ENCODE results near the gene SEMA3B. TPM values are rescaled to one million over a fixed set of nuclear protein-coding genes. Genes with fewer than 3 reads are reported as not detected.
"Not testable (repeated sequence)": the region's sequence is repeated elsewhere in the genome, so short reads cannot be mapped to it uniquely, and the experiment has no call there.

SEMA3B gene
- total RNA-seq, 2 donors from 2014 or later = 1.2 to 2.3 TPM

DNA sequence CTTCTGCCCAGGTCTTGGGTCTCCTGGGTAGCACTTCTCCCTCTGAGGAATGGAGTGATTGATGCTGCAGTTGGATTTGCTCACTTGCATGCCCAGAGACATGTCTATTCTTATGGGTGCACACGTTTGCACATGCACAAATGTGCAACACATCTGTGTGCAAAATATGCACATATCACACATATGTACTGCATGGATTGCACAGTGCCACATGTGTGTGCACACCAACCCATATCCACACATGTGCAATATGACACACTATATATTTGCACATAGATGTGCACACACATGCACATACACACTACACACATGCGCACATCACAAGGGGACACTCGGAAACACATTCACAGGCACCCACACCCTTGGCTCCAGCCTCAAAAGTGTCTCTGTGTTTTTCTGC is 671 bp upstream of the SEMA3B start:
- Mint-ChIP-seq H3K27me3 (peaks cover 3% of the 10 kb centered on the region), H3K4me3 (no peak overlapping the region), H3K4me1 (peaks cover 4% of the 10 kb centered on the region), H3K36me3 (ENCODE audit: low read depth) (no peaks in the 10 kb centered on the region), H3K27ac (no peak overlapping the region), H3K9me3 (no peaks in the 10 kb centered on the region)
- ATAC-seq (replicated peaks) = no peak

DNA sequence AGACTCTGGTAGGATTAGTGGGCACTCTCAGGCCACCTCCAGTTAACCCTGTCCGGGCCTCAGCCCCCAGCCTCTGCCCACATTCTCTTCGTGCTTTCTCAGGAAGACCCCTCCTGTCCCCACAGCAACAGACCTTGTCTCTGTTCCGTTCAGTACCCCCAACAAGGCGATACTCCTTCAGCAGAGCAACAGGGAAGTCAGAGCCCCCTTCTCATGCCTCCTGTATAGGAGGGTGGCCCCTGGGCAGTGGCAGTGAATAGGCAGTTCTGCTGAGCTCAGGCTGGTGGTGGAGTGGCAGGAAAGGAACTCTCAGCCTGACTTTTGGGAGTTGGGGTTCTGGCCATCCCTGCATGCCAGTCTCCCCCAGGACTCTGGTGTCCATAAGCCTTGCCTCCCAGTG is 513 bp downstream of the SEMA3B start:
- H3K27ac Mint-ChIP-seq = no peak overlapping the region
- H3K4me3 Mint-ChIP-seq = no peak overlapping the region
- no peak for ATAC-seq (replicated peaks)
- H3K4me1 Mint-ChIP-seq = peaks cover 8% of the 10 kb centered on the region
- peaks cover 9% of the 10 kb centered on the region for H3K27me3 Mint-ChIP-seq
- no peaks in the 10 kb centered on the region for H3K36me3 Mint-ChIP-seq (ENCODE audit: low read depth)
- no peaks in the 10 kb centered on the region for H3K9me3 Mint-ChIP-seq

GRCh38 chr3:50269977-50270413 is 1.0 kb downstream of the SEMA3B start:
- H3K27me3 Mint-ChIP-seq = peaks cover 12% of the 10 kb centered on the region
- no peak overlapping the region for H3K4me3 Mint-ChIP-seq
- peaks cover 9% of the 10 kb centered on the region for H3K4me1 Mint-ChIP-seq
- no peak for ATAC-seq (replicated peaks)
- H3K9me3 Mint-ChIP-seq = no peaks in the 10 kb centered on the region
- H3K36me3 Mint-ChIP-seq (ENCODE audit: low read depth) = no peaks in the 10 kb centered on the region
- no peak overlapping the region for H3K27ac Mint-ChIP-seq

DNA sequence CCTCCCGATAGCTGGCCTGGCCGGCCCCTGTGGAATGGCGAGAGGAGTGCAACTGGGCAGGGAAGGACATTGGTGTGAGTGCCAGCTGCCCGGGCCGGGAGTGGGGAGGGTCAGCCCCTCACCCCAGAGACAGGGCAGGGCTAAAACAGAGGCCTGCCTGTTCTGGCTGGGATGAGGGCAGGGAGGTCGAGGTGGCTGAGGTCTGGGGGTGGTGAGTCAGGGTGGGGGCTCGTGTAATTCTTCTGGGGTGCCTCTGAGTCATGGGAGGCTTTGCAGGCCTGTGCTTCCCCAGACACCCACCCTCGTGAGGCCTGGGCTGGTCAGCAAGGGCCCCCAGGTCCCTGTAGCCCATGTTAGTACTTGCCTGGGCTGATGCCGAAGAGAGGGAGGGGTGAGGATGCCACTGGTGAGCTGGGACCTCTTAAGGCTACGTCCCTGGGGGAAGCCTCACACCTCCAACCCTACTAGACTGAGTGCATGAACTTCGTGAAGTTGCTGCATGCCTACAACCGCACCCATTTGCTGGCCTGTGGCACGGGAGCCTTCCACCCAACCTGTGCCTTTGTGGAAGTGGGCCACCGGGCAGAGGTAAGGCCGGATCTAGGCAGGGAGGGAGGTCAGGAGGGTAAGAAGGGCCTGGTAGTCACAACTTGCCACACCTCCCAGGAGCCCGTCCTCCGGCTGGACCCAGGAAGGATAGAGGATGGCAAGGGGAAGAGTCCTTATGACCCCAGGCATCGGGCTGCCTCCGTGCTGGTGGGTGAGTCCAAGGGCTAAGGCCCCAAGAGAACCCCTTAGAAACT is 1.7 kb downstream of the SEMA3B start:
- ATAC-seq (replicated peaks) = no peak
- H3K4me1 Mint-ChIP-seq = peaks cover 9% of the 10 kb centered on the region
- H3K27me3 Mint-ChIP-seq = peaks cover 17% of the 10 kb centered on the region
- H3K9me3 Mint-ChIP-seq = no peaks in the 10 kb centered on the region
- H3K36me3 Mint-ChIP-seq (ENCODE audit: low read depth) = no peaks in the 10 kb centered on the region
- H3K4me3 Mint-ChIP-seq = no peak overlapping the region
- H3K27ac Mint-ChIP-seq = no peak overlapping the region

DNA sequence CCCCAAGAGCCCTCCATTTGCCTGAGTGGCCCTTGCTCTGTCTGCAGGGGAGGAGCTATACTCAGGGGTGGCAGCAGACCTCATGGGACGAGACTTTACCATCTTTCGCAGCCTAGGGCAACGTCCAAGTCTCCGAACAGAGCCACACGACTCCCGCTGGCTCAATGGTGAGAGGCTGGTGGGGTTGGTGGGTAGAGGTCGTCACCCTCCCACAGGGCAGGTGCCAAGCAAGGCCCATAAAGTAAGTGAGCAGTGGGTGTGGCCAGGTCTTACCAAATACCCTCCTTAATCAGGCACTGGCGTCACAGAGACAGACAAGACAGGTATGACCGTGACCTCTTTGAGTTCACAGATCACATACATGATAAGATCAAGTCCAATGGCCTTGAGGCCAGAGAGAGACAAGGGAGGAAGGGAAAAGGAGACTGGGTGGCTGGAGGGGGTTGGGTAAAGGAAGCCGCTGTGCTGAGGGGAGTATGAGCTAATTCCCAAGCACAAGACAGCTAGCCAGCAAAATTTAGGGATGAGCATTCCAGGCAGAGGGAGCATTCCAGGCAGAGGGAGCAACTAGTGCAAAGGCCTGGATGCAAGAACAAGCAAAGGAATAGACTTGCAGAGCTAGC is 2.5 kb downstream of the SEMA3B start:
- no peaks in the 10 kb centered on the region for H3K9me3 Mint-ChIP-seq
- ATAC-seq (replicated peaks) = no peak
- peaks cover 21% of the 10 kb centered on the region for H3K27me3 Mint-ChIP-seq
- H3K4me3 Mint-ChIP-seq = no peak overlapping the region
- H3K36me3 Mint-ChIP-seq (ENCODE audit: low read depth) = no peaks in the 10 kb centered on the region
- H3K27ac Mint-ChIP-seq = peak overlapping the region; percentile 37
- peaks cover 9% of the 10 kb centered on the region for H3K4me1 Mint-ChIP-seq

- peak; percentile 1 for ATAC-seq (replicated peaks)
These were observed 3.6 kb downstream of the SEMA3B start for GRCh38 chr3:50272538-50272910.

GRCh38 chr3:50272911-50273688 is 4.2 kb downstream of the SEMA3B start:
- H3K27ac Mint-ChIP-seq = peak overlapping the region; percentile 77
- H3K4me1 Mint-ChIP-seq = peaks cover 9% of the 10 kb centered on the region
- H3K36me3 Mint-ChIP-seq (ENCODE audit: low read depth) = no peaks in the 10 kb centered on the region
- H3K27me3 Mint-ChIP-seq = peaks cover 21% of the 10 kb centered on the region
- ATAC-seq (replicated peaks) = peak; percentile 97
- H3K4me3 Mint-ChIP-seq = peak overlapping the region; percentile 71
- H3K9me3 Mint-ChIP-seq = no peaks in the 10 kb centered on the region

More at GRCh38 chr3:50272538-50272910, 3.6 kb downstream of the SEMA3B start:
- not testable (repeated sequence) for H3K36me3 Mint-ChIP-seq (ENCODE audit: low read depth); H3K4me1 Mint-ChIP-seq; H3K9me3 Mint-ChIP-seq
- Mint-ChIP-seq H3K4me3 (peak overlapping the region; percentile 71), H3K27me3 (peaks cover 21% of the 10 kb centered on the region), H3K27ac (peak overlapping the region; percentile 77)

- H3K27me3 Mint-ChIP-seq = peaks cover 26% of the 10 kb centered on the region
- H3K4me1 Mint-ChIP-seq = peaks cover 9% of the 10 kb centered on the region
- H3K27ac Mint-ChIP-seq = no peak overlapping the region
- no peak for ATAC-seq (replicated peaks)
- no peaks in the 10 kb centered on the region for H3K36me3 Mint-ChIP-seq (ENCODE audit: low read depth)
- H3K4me3 Mint-ChIP-seq = peak overlapping the region; percentile 60
- no peaks in the 10 kb centered on the region for H3K9me3 Mint-ChIP-seq
These were observed 4.7 kb downstream of the SEMA3B start for GRCh38 chr3:50273689-50274065.

DNA sequence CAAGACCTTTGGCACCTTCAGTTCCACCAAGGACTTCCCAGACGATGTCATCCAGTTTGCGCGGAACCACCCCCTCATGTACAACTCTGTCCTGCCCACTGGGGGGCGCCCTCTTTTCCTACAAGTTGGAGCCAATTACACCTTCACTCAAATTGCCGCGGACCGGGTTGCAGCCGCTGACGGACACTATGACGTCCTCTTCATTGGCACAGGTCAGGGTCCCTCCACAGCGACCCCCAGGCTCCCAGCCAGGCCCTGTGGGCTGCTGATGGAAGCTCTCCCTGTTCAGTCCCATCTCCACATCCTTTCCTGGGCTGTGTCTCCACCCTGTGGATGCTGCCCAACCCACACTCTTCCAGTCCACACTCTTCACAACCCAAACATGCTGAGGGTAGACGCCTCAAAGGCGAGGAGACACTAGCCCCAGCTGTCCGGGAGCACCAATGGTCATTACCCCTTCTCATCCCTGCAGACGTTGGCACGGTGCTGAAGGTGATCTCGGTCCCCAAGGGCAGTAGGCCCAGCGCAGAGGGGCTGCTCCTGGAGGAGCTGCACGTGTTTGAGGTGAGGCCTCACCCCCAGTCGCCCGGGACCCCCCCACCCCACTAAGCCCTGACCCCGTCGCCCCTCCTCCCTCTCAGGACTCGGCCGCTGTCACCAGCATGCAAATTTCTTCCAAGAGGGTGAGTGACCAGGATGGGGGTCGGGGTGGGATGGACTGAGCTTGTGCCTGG is 5.6 kb downstream of the SEMA3B start:
- Mint-ChIP-seq H3K4me3 (peak overlapping the region; percentile 60), H3K9me3 (no peaks in the 10 kb centered on the region), H3K4me1 (peaks cover 9% of the 10 kb centered on the region), H3K27ac (no peak overlapping the region), H3K36me3 (ENCODE audit: low read depth) (no peaks in the 10 kb centered on the region), H3K27me3 (peaks cover 27% of the 10 kb centered on the region)
- ATAC-seq (replicated peaks) = peak; percentile 41

GRCh38 chr3:50275141-50275995 is 6.4 kb downstream of the SEMA3B start:
- Mint-ChIP-seq H3K27ac (no peak overlapping the region), H3K36me3 (ENCODE audit: low read depth) (no peaks in the 10 kb centered on the region), H3K9me3 (no peaks in the 10 kb centered on the region), H3K4me3 (peak overlapping the region; percentile 35), H3K27me3 (peaks cover 27% of the 10 kb centered on the region), H3K4me1 (peaks cover 9% of the 10 kb centered on the region)
- no peak for ATAC-seq (replicated peaks)

GRCh38 chr3:50275996-50276761 is 7.2 kb downstream of the SEMA3B start:
- no peaks in the 10 kb centered on the region for H3K9me3 Mint-ChIP-seq
- H3K4me3 Mint-ChIP-seq = peak overlapping the region; percentile 35
- H3K4me1 Mint-ChIP-seq = peaks cover 9% of the 10 kb centered on the region
- peaks cover 27% of the 10 kb centered on the region for H3K27me3 Mint-ChIP-seq
- H3K36me3 Mint-ChIP-seq (ENCODE audit: low read depth) = no peaks in the 10 kb centered on the region
- no peak overlapping the region for H3K27ac Mint-ChIP-seq
- ATAC-seq (replicated peaks) = no peak

DNA sequence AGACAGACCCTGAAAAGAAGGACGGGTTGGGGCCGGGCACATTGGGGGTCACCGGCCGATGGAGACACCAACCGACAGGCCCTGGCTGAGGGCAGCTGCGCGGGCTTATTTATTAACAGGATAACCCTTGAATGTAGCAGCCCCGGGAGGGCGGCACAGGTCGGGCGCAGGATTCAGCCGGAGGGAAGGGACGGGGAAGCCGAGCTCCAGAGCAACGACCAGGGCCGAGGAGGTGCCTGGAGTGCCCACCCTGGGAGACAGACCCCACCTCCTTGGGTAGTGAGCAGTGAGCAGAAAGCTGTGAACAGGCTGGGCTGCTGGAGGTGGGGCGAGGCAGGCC is 7.8 kb downstream of the SEMA3B start:
- H3K36me3 Mint-ChIP-seq (ENCODE audit: low read depth) = no peaks in the 10 kb centered on the region
- no peak for ATAC-seq (replicated peaks)
- peaks cover 27% of the 10 kb centered on the region for H3K27me3 Mint-ChIP-seq
- H3K27ac Mint-ChIP-seq = no peak overlapping the region
- no peaks in the 10 kb centered on the region for H3K9me3 Mint-ChIP-seq
- H3K4me3 Mint-ChIP-seq = no peak overlapping the region
- H3K4me1 Mint-ChIP-seq = peaks cover 9% of the 10 kb centered on the region
